Fibroblast of skin of left quadriceps (primary cell): ENCODE data around the gene MEF2C.
"Not testable (repeated sequence)": the region's sequence is repeated elsewhere in the genome, so short reads cannot be mapped to it uniquely, and the experiment has no call there.

Experiments used
- DNase-seq, 2 experiments: peaks; one replicate each; pipeline ENCODE4 v3.0.0-alpha.2; 2013; ENCODE audit warnings: low read depth in 2 of 2

Gene MEF2C

GRCh38 chr5:88862547-88863175, 20.3 kb downstream of the MEF2C start:
- no peak for DNase-seq

GRCh38 chr5:88861231-88861630, 21.8 kb downstream of the MEF2C start:
- DNase-seq, result no peak

- no peak for DNase-seq
Observed at GRCh38 chr5:88860501-88860900, 22.5 kb downstream of the MEF2C start.

GRCh38 chr5:88858392-88858791, 24.6 kb downstream of the MEF2C start:
- DNase-seq, result no peak

- not testable (repeated sequence) for DNase-seq
Observed at GRCh38 chr5:88856381-88856780, 26.6 kb downstream of the MEF2C start.

DNA sequence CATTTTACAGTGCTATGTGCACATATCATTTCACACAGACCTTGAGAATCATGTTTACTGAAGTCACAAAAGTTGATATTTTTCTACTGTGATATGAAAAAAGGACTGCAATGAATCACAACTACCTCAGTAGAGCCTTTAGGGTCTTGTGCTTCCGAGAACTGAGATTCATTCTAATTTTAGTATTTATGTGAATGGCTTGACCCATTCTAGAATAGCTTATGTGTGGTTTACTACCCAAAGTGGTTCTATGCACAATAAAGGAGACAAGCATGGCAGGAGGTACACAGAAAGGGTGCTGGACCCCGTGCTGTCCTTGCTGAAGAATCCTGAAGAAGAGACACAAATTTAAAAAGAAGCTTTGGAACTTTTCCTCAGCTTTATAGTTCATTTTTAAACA, 28.2 kb downstream of the MEF2C start:
- DNase-seq, result no peak

GRCh38 chr5:88847420-88847819, 35.6 kb downstream of the MEF2C start:
- no peak for DNase-seq

- DNase-seq, result no peak
Observed at GRCh38 chr5:88846434-88846833, 36.5 kb downstream of the MEF2C start.

DNA sequence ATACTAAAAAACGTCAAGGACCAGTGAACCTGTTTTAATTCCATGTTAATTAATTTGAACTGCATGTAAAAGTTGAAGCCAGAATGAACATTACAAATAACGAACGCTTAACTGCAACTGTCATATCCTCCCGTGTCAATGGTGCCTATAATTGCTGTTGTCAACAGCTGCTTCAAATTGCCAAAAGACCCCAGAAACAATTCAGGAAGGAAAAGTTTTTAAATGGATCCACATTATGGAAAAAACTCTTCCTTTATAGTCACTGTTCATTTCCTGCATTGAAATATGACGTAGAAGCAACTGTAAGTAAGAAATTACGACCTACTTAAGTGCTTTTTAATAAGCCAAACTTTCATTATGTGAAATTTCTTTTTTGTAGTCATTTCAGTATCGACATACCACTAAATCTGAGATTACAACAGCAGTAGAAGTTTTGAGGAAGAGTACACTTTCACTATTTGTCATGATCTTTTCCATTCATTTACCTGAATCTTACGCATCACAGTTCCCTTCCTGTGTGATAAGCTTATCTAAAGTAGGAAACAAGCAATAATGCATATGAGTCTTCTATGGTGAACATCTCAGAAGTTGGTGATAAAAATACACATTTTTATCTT, 37.8 kb downstream of the MEF2C start:
- DNase-seq, result no peak

- DNase-seq, result no peak
Observed at GRCh38 chr5:88842784-88843183, 40.2 kb downstream of the MEF2C start.

DNA sequence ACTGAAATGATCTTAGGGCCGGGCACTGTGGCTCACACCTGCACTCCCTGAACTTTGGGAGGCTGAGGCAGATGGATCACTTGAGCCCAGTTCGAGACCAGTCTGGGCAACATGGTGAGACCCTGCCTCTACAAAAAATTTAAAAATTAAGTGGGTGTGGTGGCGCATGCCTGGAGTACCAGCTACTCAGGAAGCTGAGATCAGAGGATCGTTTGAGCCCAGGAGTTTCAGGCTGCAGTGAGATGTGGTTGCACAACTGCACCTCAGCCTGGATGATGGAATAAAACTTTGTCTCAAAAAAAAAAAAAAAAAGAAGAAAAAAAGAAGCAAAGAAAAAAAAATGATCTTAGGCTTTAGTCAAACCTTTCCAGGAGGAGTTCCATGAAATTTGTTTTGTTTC, 41.8 kb downstream of the MEF2C start:
- DNase-seq, result no peak

GRCh38 chr5:88840495-88840894, 42.5 kb downstream of the MEF2C start:
- no peak for DNase-seq

DNA sequence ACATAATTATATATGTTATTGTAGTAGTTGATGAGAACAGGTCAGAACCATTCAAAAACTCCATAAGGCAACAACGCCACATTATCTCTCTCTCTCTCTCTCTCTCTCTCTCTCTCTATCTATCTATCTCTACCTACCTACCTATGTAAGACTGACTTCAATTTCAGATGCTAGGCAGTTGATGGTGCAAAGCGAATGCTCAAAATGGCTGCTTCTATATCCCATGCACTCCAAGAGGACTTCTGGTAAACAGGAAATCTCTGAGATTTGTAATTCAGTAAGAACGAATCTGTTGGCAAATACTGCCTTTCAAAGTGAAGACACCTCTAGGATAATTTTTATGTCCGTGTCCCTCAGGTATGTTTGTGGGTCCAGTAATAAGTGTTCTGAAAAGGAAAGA, 43.7 kb downstream of the MEF2C start:
- no peak for DNase-seq

DNA sequence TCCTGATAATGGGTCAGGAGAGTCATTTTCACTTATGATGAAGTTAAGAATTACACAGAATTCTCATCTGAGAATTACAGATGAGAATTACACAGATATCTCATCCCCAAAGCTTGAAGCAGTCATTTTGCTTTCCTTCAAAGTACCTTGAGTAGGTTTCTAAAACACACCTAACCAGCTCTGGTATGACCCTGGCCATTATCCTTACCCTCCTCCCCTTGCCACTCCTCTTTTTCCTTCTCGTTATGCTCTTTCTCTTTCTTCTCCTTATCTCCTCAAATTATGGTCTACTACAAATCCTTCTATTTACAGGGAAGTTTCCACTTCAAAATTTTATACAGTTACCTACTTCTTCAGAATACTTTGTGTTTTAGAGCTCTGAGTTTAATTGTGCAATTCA, 44.5 kb downstream of the MEF2C start:
- DNase-seq, result no peak

DNA sequence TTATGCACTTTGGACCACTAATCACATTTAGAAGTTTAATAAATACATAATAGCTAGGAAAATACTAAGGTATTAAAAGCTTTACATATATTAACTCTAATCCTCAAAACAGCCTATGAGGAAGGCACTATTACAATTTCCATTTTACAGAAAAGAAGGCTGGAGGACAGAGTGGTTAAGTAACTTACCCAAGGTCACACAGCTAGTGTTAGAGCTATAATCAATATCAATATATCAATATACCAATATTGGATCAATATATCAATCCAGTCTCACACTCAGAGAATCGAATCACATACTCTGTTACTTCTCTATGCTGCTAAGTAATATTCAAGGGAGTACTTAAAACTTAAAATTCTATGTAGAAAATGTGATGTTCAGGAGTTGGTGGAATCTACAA, 45.2 kb downstream of the MEF2C start:
- no peak for DNase-seq

- DNase-seq, result no peak
Observed at GRCh38 chr5:88837222-88837621, 45.8 kb downstream of the MEF2C start.

DNA sequence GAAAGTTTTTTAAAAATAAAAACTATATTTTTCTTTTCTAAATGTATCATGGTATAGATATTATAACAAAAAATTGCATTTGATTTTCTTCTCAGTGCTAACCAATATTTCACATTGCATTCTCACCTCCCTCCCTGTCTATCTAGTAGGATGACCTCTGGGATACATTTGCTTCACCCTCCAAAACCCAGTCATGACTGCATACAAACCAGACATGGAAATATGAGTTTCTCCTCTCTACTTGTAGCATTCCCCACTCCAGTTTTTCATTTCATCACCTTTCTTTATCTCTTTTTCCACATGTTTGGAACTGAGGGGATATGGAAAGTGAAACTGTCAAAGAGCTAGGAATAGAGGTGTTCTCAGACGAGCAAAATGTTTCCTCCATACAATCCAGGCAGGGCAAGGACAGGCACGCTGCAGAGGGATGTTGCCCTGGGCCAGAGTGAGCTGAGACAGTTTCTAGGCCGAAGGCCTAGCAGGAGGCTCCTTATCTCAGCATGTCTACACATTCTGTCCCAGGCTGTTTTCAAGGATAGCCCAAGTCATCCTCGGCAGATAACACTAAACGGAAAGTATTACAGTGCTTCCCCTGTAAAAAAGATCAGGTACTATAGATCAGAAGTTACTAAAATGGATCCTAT, 46.7 kb downstream of the MEF2C start:
- no peak for DNase-seq

DNA sequence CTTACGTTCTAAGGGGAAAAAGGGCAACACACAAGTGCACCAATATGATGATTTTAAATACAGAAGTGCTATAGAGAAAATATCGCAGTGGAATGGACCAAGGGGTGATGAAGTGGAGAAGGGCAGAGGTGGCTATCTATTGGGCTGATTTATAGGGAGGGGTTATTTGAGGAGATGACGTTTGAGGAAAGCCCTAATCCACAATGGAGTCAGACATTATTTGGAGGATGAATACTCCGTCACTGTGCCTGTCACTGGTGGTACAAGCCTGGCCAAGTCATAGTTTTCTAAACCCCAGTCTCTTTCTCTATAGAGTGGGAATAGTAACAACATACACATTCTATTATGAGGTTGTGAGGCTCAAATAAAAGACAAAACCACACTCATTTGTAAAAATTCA, 48.5 kb downstream of the MEF2C start:
- no peak for DNase-seq

- no peak for DNase-seq
Observed at GRCh38 chr5:88834131-88834462, 48.9 kb downstream of the MEF2C start.

DNA sequence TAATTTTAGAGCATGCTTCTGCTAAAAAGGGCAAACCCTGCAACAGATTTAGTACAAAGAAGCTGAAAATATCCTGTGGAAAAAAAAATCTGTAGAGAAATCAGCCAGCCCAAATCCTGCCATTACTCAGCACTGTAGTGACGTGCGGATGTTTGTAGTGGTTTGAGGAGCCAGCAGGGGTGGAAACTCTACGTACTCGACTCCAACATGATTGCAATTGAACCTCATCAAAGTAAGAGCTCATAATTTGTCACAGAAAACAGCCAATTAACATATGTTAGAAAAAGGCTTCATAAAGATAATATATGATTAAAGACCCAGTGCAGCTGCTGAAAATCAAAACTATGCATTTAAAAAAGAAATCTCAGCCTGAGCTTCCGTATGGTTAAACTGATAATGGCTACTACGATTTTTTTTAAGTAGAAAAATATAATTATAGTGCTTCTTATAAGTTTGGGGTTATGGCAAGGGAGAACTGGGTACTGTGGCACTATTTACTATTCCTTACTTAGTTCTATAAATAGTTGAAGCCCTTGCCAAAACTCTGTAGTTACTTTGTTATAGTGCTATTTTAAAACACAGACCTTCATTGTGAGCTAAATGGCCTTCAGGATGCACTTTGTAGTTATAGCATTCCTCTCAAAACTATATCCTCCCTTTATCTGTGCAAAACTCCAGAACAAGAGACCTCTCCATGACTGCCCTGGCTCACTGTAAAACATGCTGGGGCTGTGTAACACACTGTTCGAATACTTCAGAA, 49.4 kb downstream of the MEF2C start:
- peak in 1 of 2 experiments; percentile 45 for DNase-seq

DNA sequence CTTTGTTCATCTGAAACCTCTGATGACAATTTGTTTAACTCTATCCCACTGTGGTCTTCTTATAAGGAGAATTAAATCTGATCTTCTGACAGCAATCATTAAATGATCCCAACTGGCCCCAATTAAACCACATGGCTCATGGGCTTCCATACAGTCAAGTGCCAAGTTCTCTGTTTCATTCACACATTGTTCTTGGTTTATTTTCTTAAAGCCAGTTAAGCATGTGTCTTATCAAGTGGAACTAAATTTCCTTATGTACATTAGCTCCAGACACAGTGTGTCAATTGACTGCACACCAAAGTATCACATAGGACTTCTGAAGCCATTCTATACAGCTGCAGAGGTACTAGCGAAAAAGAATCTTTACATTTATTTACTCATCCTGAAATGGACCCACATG, 51.2 kb downstream of the MEF2C start:
- no peak for DNase-seq

DNA sequence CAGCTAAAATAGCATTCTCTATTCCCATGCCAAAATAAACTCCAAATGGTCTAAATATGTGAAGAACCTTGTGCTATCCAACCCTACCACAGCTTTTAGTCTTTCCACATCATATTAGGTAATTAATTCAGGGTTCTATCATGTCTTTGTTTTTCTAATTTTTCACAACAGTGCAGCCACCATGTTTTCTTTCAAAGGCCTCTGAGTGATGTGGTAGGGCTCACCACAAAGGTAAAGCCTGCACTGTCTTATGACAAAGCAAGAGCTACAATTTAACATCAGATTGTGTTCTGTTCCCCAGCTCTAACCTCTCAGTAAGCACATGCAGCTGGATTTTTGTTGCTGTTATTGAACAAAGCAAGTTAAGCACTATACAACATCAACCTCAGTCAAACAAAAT, 52.4 kb downstream of the MEF2C start:
- no peak for DNase-seq

DNA sequence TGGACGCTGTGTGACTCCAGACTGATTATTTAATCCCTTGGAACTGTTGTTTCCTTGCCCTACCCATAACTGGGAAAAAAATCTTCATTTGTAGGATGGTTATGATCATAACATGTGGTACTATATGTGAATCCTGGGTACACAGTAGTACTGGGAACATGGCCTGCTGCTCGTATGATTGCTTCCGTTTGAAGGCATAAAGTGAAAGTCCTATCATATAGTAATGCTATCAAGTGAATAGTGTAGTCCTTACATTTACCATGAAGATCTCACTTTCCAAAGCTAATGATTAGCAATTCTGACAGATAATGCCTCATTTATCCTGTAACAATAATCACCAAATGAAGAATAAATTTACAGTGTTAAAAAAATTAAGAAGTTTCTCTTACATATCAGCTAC, 53.2 kb downstream of the MEF2C start:
- DNase-seq, result no peak
